ENCODE results near the gene POU6F1. TPM values are rescaled to one million over a fixed set of nuclear protein-coding genes. Genes with fewer than 3 reads are reported as not detected.
A peak's percentile ranks its signal among the peaks of the same experiment; 100 is the strongest.

The POU6F1 gene
- total RNA-seq, 2 experiments from 2014 or later: 2.6 to 5.5 TPM

GRCh38 chr12:51185171-51185717, 32.6 kb downstream of the POU6F1 start:
- no peak for DNase-seq (ENCODE audit: low spot score)
- BruUV-seq (replicated peaks): no TSS peak
- no peaks in the 10 kb centered on the region for H3K36me3 ChIP-seq (ENCODE audit: insufficient read depth, low read length)
- no peak overlapping the region for H3K4me3 ChIP-seq (ENCODE audit: low read depth, low read length, poor library complexity, severe bottlenecking)
- H4K20me1 ChIP-seq (ENCODE audit: insufficient read depth, low read length): no peaks in the 10 kb centered on the region
- no peaks in the 10 kb centered on the region for H3K79me2 ChIP-seq (ENCODE audit: insufficient read depth, low read depth, low read length)
- POLR2A ChIA-PET: no interaction called here
- no peak overlapping the region for H3K4me2 ChIP-seq (ENCODE audit: low read length)
- H3K4me1 ChIP-seq (ENCODE audit: insufficient read depth, low read length, poor library complexity, severe bottlenecking): peaks cover 52% of the 10 kb centered on the region
- intact Hi-C loops (cut with micrococcal nuclease; ENCODE audit: unreplicated experiment): loop anchor here (5.0 kb wide), 2 partner anchors 103 to 138 kb away; partner anchors contain the start of genes CSRNP2 and LETMD1
- no peak overlapping the region for H2AFZ ChIP-seq (ENCODE audit: low read length)
- TF ChIP-seq EZH2phosphoT487 (IDR thresholded peaks at IDR 0.05; ENCODE audit: borderline replicate concordance, low read depth, low read length): no peak
- TF ChIP-seq, protein P1, sequence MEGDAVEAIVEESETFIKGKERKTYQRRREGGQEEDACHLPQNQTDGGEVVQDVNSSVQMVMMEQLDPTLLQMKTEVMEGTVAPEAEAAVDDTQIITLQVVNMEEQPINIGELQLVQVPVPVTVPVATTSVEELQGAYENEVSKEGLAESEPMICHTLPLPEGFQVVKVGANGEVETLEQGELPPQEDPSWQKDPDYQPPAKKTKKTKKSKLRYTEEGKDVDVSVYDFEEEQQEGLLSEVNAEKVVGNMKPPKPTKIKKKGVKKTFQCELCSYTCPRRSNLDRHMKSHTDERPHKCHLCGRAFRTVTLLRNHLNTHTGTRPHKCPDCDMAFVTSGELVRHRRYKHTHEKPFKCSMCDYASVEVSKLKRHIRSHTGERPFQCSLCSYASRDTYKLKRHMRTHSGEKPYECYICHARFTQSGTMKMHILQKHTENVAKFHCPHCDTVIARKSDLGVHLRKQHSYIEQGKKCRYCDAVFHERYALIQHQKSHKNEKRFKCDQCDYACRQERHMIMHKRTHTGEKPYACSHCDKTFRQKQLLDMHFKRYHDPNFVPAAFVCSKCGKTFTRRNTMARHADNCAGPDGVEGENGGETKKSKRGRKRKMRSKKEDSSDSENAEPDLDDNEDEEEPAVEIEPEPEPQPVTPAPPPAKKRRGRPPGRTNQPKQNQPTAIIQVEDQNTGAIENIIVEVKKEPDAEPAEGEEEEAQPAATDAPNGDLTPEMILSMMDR (conservative IDR thresholded peaks at IDR 0.05; ENCODE audit: low read length): no peak
- CTCF ChIA-PET (ENCODE audit: unreplicated experiment): no interaction called here
- H3K9me3 ChIP-seq (ENCODE audit: low read length): no peaks in the 10 kb centered on the region
- no peak overlapping the region for H3K27ac ChIP-seq (ENCODE audit: low read depth, low read length, poor library complexity, severe bottlenecking)
- H3K9me2 ChIP-seq (ENCODE audit: insufficient read depth, low read length): no peaks in the 10 kb centered on the region

DNA sequence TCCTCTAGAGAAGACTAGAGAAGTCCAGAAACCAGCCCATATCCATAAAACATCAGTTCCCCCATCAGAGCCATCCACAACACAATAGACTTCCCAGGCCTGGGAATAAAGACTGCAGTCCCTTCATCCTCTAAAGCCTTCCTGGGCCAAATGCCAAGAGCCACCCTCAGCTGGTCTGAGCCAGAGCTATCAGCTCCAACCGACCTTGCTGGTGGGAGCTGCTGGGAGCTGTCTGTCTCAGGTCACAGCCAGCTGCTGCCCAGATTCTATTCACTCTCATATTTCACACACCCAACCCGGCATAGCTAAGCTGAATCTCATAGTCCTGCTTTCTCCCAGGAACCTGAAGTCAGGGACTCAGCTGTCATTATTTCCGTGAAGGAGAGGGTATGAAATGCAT, 34.0 kb downstream of the POU6F1 start:
- H3K9me3 ChIP-seq (ENCODE audit: low read length): no peaks in the 10 kb centered on the region
- H3K9me2 ChIP-seq (ENCODE audit: insufficient read depth, low read length): no peaks in the 10 kb centered on the region
- H3K36me3 ChIP-seq (ENCODE audit: insufficient read depth, low read length): no peaks in the 10 kb centered on the region
- H3K79me2 ChIP-seq (ENCODE audit: insufficient read depth, low read depth, low read length): no peaks in the 10 kb centered on the region
- H3K27ac ChIP-seq (ENCODE audit: low read depth, low read length, poor library complexity, severe bottlenecking): no peak overlapping the region
- POLR2A ChIA-PET: interaction anchor here (1.1 kb wide), 1 partner anchor 172 kb away, joined by 6 read pairs; no protein-coding TSS in a partner anchor
- CTCF ChIA-PET (ENCODE audit: unreplicated experiment): no interaction called here
- no peak for DNase-seq (ENCODE audit: low spot score)
- intact Hi-C loops (cut with micrococcal nuclease; ENCODE audit: unreplicated experiment): no loop called here
- no peak for TF ChIP-seq EZH2phosphoT487 (IDR thresholded peaks at IDR 0.05; ENCODE audit: borderline replicate concordance, low read depth, low read length)
- TF ChIP-seq, protein P1 (conservative IDR thresholded peaks at IDR 0.05; ENCODE audit: low read length): no peak
- no TSS peak for BruUV-seq (replicated peaks)
- no peak overlapping the region for H3K4me2 ChIP-seq (ENCODE audit: low read length)
- H3K4me1 ChIP-seq (ENCODE audit: insufficient read depth, low read length, poor library complexity, severe bottlenecking): peaks cover 37% of the 10 kb centered on the region
- no peak overlapping the region for H3K4me3 ChIP-seq (ENCODE audit: low read depth, low read length, poor library complexity, severe bottlenecking)
- H2AFZ ChIP-seq (ENCODE audit: low read length): peak overlapping the region; percentile 23; the same call in 1 of the 2 replicates
- H4K20me1 ChIP-seq (ENCODE audit: insufficient read depth, low read length): no peaks in the 10 kb centered on the region

DNA sequence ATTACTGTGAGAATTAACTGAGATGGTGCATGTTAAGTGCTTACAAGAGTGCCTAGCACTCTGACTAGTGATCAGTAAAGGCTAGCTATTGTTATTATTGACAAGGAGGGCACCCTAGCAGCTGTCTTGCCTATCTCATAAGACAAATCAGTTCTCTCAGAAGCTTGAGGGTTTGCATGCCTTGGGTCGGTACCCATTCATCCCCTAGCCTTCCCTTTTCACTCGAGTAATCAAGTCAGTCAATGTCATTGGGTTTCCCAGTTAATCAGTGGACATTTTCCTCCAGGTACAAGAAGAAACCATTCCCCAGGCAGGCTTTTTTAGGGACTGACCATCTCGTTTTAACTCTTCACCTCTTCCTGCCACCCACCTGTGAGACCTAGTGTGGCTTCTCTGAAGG, 34.5 kb downstream of the POU6F1 start:
- no peaks in the 10 kb centered on the region for H3K36me3 ChIP-seq (ENCODE audit: insufficient read depth, low read length)

More for the DNA sequence above, 34.5 kb downstream of the POU6F1 start:
- no peaks in the 10 kb centered on the region for H3K9me3 ChIP-seq (ENCODE audit: low read length)
- ChIA-PET POLR2A (no interaction called here), CTCF (ENCODE audit: unreplicated experiment) (no interaction called here)
- intact Hi-C loops (cut with micrococcal nuclease; ENCODE audit: unreplicated experiment): no loop called here
- BruUV-seq (replicated peaks): no TSS peak
- no peak overlapping the region for H3K4me2 ChIP-seq (ENCODE audit: low read length)
- no peak for DNase-seq (ENCODE audit: low spot score)
- H2AFZ ChIP-seq (ENCODE audit: low read length): peak overlapping the region; percentile 23; the same call in 1 of the 2 replicates
- no peak overlapping the region for H3K27ac ChIP-seq (ENCODE audit: low read depth, low read length, poor library complexity, severe bottlenecking)
- TF ChIP-seq, protein P1 (conservative IDR thresholded peaks at IDR 0.05; ENCODE audit: low read length): no peak
- no peak for TF ChIP-seq EZH2phosphoT487 (IDR thresholded peaks at IDR 0.05; ENCODE audit: borderline replicate concordance, low read depth, low read length)
- H3K4me3 ChIP-seq (ENCODE audit: low read depth, low read length, poor library complexity, severe bottlenecking): no peak overlapping the region
- no peaks in the 10 kb centered on the region for H4K20me1 ChIP-seq (ENCODE audit: insufficient read depth, low read length)
- peaks cover 33% of the 10 kb centered on the region for H3K4me1 ChIP-seq (ENCODE audit: insufficient read depth, low read length, poor library complexity, severe bottlenecking)
- H3K79me2 ChIP-seq (ENCODE audit: insufficient read depth, low read depth, low read length): no peaks in the 10 kb centered on the region
- H3K9me2 ChIP-seq (ENCODE audit: insufficient read depth, low read length): no peaks in the 10 kb centered on the region
